IPS-NIHi11 (cell line): ENCODE results near the gene TBC1D2.
"Not testable (repeated sequence)": the region's sequence is repeated elsewhere in the genome, so short reads cannot be mapped to it uniquely, and the experiment has no call there.

ENCODE experiments used
- DNase-seq: peaks from one replicate; pipeline ENCODE4 v3.0.0; 2012; ENCODE audit warnings: mixed read lengths, low spot score

TBC1D2 gene

GRCh38 chr9:98270284-98270683, 14.8 kb upstream of the TBC1D2 start:
- DNase-seq, result not testable (repeated sequence)

GRCh38 chr9:98269652-98270051, 14.2 kb upstream of the TBC1D2 start:
- not testable (repeated sequence) for DNase-seq

- DNase-seq, result not testable (repeated sequence)
These were observed 12.1 kb upstream of the TBC1D2 start for GRCh38 chr9:98267556-98267955.

GRCh38 chr9:98264516-98264915, 9.1 kb upstream of the TBC1D2 start:
- no peak for DNase-seq

GRCh38 chr9:98263482-98264357, 8.3 kb upstream of the TBC1D2 start:
- peak; percentile 69 for DNase-seq

- no peak for DNase-seq
These were observed 7.6 kb upstream of the TBC1D2 start for GRCh38 chr9:98263080-98263479.

GRCh38 chr9:98262056-98262455, 6.6 kb upstream of the TBC1D2 start:
- no peak for DNase-seq

GRCh38 chr9:98260635-98261034, 5.2 kb upstream of the TBC1D2 start:
- DNase-seq, result no peak

GRCh38 chr9:98259791-98260190, 4.3 kb upstream of the TBC1D2 start:
- no peak for DNase-seq

- no peak for DNase-seq
These were observed 1.3 kb upstream of the TBC1D2 start for GRCh38 chr9:98256756-98257155.

GRCh38 chr9:98255061-98255577, 330 bp downstream of the TBC1D2 start:
- DNase-seq, result no peak

GRCh38 chr9:98254228-98255060, 1.0 kb downstream of the TBC1D2 start:
- DNase-seq, result no peak

- no peak for DNase-seq
These were observed 1.9 kb downstream of the TBC1D2 start for GRCh38 chr9:98253565-98253964.

GRCh38 chr9:98251551-98251950, 3.9 kb downstream of the TBC1D2 start:
- peak; percentile 20 for DNase-seq

- no peak for DNase-seq
These were observed 5.7 kb downstream of the TBC1D2 start for GRCh38 chr9:98249771-98250170.

- no peak for DNase-seq
These were observed 6.5 kb downstream of the TBC1D2 start for GRCh38 chr9:98248737-98249474.

GRCh38 chr9:98247831-98248657, 7.4 kb downstream of the TBC1D2 start:
- no peak for DNase-seq

- DNase-seq, result no peak
These were observed 13.0 kb downstream of the TBC1D2 start for GRCh38 chr9:98242426-98242825.

GRCh38 chr9:98241357-98242300, 13.8 kb downstream of the TBC1D2 start:
- peak; percentile 50 for DNase-seq

- DNase-seq, result no peak
These were observed 15.0 kb downstream of the TBC1D2 start for GRCh38 chr9:98240475-98240874.
